ENCODE results near the gene PAMR1.

The PAMR1 gene

GRCh38 chr11:35393098-35393497 lies 132.3 kb downstream of the PAMR1 start:
- no peak for DNase-seq

GRCh38 chr11:35391922-35392688 lies 133.3 kb downstream of the PAMR1 start:
- peak; percentile 79 to 80 for DNase-seq

- peak in 1 of 2 donors; percentile 18 for DNase-seq
Observed at GRCh38 chr11:35390737-35391682, 134.4 kb downstream of the PAMR1 start.

DNA sequence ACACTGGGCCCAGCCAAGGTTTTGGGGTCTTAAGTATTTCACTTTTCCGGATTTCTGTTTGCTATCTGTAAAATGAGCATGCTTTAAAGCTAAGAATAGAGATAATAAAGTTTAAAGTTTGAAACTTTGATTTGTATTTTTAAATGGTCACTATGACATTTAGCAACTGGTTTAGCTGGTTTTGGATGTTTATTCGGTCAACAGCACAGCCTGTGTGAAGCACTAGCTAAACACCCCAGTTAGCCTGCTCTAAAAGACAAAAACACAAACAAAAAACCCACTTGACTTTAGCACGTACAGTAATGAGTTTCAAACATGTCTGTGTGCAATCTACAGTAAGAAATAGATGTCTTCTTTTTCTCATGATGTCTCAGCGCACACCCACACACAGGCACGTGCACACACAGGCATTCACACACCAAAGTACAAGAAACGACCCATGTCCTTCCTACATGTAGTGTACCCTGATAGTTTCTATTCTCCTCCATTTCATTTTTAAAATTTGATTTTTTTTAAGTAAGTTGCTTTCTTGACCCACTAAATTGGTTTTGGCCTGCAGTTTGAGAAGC lies 135.4 kb downstream of the PAMR1 start:
- no peak for DNase-seq

DNA sequence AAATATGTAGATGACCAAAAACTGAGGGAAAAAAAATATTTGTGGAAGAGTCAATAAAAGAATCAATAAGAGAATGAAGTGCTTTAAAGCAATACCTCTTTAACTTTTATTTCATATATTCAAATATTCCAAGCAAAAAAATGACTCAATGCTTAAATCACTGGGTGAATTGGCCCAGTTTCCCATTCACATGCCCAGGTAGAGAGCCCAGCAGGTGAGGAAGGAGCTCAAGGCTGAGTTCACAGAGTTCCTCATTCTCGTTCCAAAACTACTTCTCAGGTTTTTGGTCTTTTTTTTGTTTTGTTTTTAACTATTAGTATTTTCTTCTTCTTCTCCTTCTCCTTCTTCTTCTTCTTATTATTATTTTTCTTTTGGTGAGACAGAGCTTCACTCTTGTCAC lies 136.3 kb downstream of the PAMR1 start:
- DNase-seq = no peak

GRCh38 chr11:35388061-35388460 lies 137.4 kb downstream of the PAMR1 start:
- no peak for DNase-seq

DNA sequence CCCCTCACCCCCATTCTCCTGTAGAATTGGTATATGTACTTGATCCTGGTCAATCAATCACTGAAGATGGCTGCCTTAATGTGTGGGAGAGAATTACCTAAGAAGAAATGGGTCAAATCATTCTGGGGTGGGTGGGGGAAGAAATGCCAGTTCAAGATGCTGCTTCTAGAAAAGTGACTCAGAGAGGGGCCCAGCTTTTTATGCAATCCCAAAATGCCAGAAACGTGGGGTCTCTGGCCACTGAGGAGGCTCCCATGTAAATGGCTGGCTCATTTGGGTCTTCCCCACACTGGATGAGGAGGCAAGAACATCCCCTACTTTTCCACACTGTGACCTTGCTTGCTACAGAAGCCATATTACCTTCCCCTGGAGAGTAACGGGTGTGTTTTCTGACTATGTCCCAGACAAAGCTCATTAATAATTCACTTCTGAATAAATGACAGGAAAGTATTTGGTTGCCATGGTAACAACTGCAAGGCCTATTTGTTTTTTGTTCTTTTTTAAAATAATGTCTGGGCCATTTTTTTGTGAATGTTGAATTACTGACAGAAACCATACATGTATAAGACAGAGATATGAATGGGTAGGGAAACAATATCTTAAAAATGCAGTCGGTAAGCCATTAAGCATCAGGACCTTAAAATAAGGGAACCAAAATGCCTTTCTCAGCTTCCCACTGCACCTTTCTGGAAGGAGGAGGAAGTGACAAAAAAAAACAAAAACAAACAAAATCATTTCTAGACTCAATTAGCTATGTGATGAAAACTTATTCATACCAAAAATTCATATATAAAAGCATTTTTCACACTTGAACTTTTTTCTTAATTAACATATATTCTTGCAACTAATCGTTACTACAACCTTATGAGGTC lies 138.1 kb downstream of the PAMR1 start:
- DNase-seq = peak in 1 of 2 donors; percentile 26

DNA sequence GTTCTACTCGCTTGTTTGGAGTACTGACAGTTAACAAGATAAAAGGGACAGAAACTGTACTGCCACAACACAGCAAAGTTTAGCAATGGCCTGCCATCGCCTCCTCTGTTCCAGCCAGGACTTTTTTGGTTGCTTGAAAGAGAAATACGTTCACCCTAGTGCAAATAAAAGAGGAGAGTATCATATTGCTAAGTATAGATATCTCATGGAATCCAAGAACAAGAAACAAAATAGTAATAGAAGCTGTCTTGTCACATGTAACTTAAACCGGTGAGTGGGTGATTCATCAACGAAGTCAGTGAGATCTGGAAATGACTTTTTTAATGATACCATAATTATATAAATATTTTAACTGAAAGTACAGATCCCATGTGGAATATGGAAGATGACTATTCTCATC lies 141.5 kb downstream of the PAMR1 start:
- no peak for DNase-seq

Data from CD4-positive, alpha-beta T cell treated with Interleukin-1 beta for 1 hour (primary cell).